Measurements from ENCODE around the gene TESK2. TPM values are rescaled to one million over a fixed set of nuclear protein-coding genes. Genes with fewer than 3 reads are reported as not detected.
A peak's percentile ranks its signal among the peaks of the same experiment; 100 is the strongest.
"Not testable (repeated sequence)": the region's sequence is repeated elsewhere in the genome, so short reads cannot be mapped to it uniquely, and the experiment has no call there.

TESK2 gene
- polyA plus RNA-seq, 1 donor, result 12.8 TPM

GRCh38 chr1:45395051-45395450 is 95.9 kb downstream of the TESK2 start:
- H3K27ac ChIP-seq (ENCODE audit: low read length), result no peak overlapping the region
- WGBS (ENCODE audit: insufficient coverage, low lambda C conversion rate), result no CpG with 5 or more reads among the region's 2 CpGs

GRCh38 chr1:45394342-45394741 is 96.6 kb downstream of the TESK2 start:
- Histone ChIP-seq H3K27me3 (ENCODE audit: control insufficient read depth, insufficient read depth, low read length) (no peaks in the 10 kb centered on the region), H3K9me3 (ENCODE audit: control insufficient read depth, low read depth, low read length) (no peaks in the 10 kb centered on the region), H3K4me3 (ENCODE audit: low read length) (no peak overlapping the region), H3K4me1 (ENCODE audit: control insufficient read depth, insufficient read depth, low read length) (no peaks in the 10 kb centered on the region), H3K27ac (ENCODE audit: low read length) (no peak overlapping the region), H3K36me3 (ENCODE audit: control insufficient read depth, insufficient read depth, low read length) (no peaks in the 10 kb centered on the region)
- WGBS (ENCODE audit: insufficient coverage, low lambda C conversion rate), result no CpG with 5 or more reads among the region's 3 CpGs
- DNase-seq, result no peak

More at GRCh38 chr1:45395051-45395450, 95.9 kb downstream of the TESK2 start:
- Histone ChIP-seq H3K27me3 (ENCODE audit: control insufficient read depth, insufficient read depth, low read length) (no peaks in the 10 kb centered on the region), H3K4me1 (ENCODE audit: control insufficient read depth, insufficient read depth, low read length) (no peaks in the 10 kb centered on the region), H3K4me3 (ENCODE audit: low read length) (no peak overlapping the region), H3K36me3 (ENCODE audit: control insufficient read depth, insufficient read depth, low read length) (no peaks in the 10 kb centered on the region), H3K9me3 (ENCODE audit: control insufficient read depth, low read depth, low read length) (no peaks in the 10 kb centered on the region)
- no peak for DNase-seq

DNA sequence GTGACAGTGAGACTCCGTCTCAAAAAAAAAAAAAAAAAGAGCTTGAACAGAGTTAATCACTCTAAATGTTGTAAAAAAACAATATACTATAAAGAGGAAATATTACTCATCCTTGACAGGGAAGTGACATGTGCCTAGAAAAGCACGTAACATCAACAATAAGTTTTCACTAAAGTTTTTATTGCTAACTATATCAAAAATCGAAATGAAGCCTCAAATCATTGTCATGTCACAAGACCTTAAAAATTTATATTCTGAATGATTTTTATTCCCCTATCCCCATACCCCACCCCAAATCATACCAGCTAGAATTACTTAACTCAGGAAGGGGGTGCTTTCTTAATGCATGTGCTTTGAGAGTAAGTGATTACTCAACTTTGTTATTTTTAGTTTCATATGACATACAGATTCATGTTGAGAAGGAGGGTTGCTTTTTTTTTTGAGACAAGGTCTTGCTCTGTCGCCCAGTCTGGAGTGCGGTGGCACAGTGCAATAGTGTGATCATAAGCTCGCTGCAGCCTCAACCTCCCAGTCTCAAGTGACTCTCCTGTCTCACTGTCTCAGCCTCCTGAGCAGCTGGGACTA is 97.2 kb downstream of the TESK2 start:
- no peak overlapping the region for H3K4me3 ChIP-seq (ENCODE audit: low read length)
- no peak for DNase-seq
- no peaks in the 10 kb centered on the region for H3K27me3 ChIP-seq (ENCODE audit: control insufficient read depth, insufficient read depth, low read length)
- no peaks in the 10 kb centered on the region for H3K36me3 ChIP-seq (ENCODE audit: control insufficient read depth, insufficient read depth, low read length)
- no peaks in the 10 kb centered on the region for H3K9me3 ChIP-seq (ENCODE audit: control insufficient read depth, low read depth, low read length)
- WGBS (ENCODE audit: insufficient coverage, low lambda C conversion rate), result 100% methylated on average over 1 of the region's 6 CpGs
- no peak overlapping the region for H3K27ac ChIP-seq (ENCODE audit: low read length)
- H3K4me1 ChIP-seq (ENCODE audit: control insufficient read depth, insufficient read depth, low read length), result no peaks in the 10 kb centered on the region

DNA sequence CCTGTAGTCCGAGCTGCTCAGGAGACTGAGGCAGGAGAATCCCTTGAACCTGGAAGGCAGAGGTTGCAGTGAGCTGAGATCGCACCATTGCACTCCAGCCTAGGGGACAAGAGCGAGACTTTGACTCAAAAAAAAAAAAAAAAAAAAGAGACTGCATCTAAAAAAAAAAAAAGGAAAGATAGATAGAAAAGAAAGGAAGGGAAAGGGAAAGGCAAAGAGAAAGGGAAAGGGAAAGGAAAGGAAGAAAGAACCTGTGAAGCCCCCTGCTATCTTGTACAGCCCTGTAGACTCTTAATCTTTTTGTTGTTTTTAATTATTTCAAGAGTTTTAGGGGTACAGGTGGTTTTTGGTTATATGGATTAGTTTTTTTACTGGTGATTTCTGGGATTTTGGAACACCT is 104.7 kb downstream of the TESK2 start:
- Histone ChIP-seq H3K4me3 (ENCODE audit: low read length) (no peak overlapping the region), H3K9me3 (ENCODE audit: control insufficient read depth, low read depth, low read length) (no peaks in the 10 kb centered on the region), H3K27ac (ENCODE audit: low read length) (no peak overlapping the region), H3K4me1 (ENCODE audit: control insufficient read depth, insufficient read depth, low read length) (no peaks in the 10 kb centered on the region), H3K27me3 (ENCODE audit: control insufficient read depth, insufficient read depth, low read length) (no peaks in the 10 kb centered on the region), H3K36me3 (ENCODE audit: control insufficient read depth, insufficient read depth, low read length) (no peaks in the 10 kb centered on the region)
- WGBS (ENCODE audit: insufficient coverage, low lambda C conversion rate), result 100% methylated on average over 2 of the region's 3 CpGs
- DNase-seq, result no peak

GRCh38 chr1:45385302-45385701 is 105.7 kb downstream of the TESK2 start:
- Histone ChIP-seq H3K4me3 (ENCODE audit: low read length) (no peak overlapping the region), H3K9me3 (ENCODE audit: control insufficient read depth, low read depth, low read length) (no peaks in the 10 kb centered on the region), H3K4me1 (ENCODE audit: control insufficient read depth, insufficient read depth, low read length) (no peaks in the 10 kb centered on the region), H3K36me3 (ENCODE audit: control insufficient read depth, insufficient read depth, low read length) (no peaks in the 10 kb centered on the region), H3K27me3 (ENCODE audit: control insufficient read depth, insufficient read depth, low read length) (no peaks in the 10 kb centered on the region), H3K27ac (ENCODE audit: low read length) (no peak overlapping the region)
- no CpG with 5 or more reads among the region's 3 CpGs for WGBS (ENCODE audit: insufficient coverage, low lambda C conversion rate)
- peak in 1 of 2 donors; percentile 22 for DNase-seq

GRCh38 chr1:45384213-45384612 is 106.8 kb downstream of the TESK2 start:
- not testable (repeated sequence) for H3K4me1 ChIP-seq (ENCODE audit: control insufficient read depth, insufficient read depth, low read length); DNase-seq; H3K9me3 ChIP-seq (ENCODE audit: control insufficient read depth, low read depth, low read length); H3K27ac ChIP-seq (ENCODE audit: low read length); H3K36me3 ChIP-seq (ENCODE audit: control insufficient read depth, insufficient read depth, low read length); H3K27me3 ChIP-seq (ENCODE audit: control insufficient read depth, insufficient read depth, low read length); H3K4me3 ChIP-seq (ENCODE audit: low read length)
- 100% methylated on average over 1 of the region's 4 CpGs for WGBS (ENCODE audit: insufficient coverage, low lambda C conversion rate)

- no peak for DNase-seq
- no peak overlapping the region for H3K4me3 ChIP-seq (ENCODE audit: low read length)
- 100% methylated on average over 1 of the region's 1 CpG for WGBS (ENCODE audit: insufficient coverage, low lambda C conversion rate)
- no peaks in the 10 kb centered on the region for H3K9me3 ChIP-seq (ENCODE audit: control insufficient read depth, low read depth, low read length)
- H3K27me3 ChIP-seq (ENCODE audit: control insufficient read depth, insufficient read depth, low read length), result no peaks in the 10 kb centered on the region
- H3K27ac ChIP-seq (ENCODE audit: low read length), result no peak overlapping the region
- no peaks in the 10 kb centered on the region for H3K4me1 ChIP-seq (ENCODE audit: control insufficient read depth, insufficient read depth, low read length)
- H3K36me3 ChIP-seq (ENCODE audit: control insufficient read depth, insufficient read depth, low read length), result no peaks in the 10 kb centered on the region
These were observed 107.8 kb downstream of the TESK2 start for GRCh38 chr1:45383191-45383590.

DNA sequence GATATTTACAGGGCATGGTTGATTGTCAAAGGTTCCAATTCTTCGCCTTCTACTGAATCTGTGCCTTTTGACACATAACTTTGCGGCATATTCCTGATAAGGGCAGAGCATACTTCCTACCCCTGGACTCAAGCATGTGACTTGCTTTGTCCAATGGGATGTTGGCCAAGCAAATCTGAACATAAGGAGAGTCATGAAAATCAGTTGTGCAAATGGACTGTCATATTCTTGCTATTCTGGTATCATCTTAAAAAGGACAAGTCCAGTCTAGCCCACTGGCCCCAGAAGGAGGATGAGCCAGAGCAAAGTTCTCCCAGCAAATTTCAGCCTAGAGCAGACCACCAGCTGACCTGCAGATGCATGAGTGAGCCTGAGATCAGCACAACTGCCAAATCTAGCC is 109.7 kb downstream of the TESK2 start:
- no peak for DNase-seq
- Histone ChIP-seq H3K9me3 (ENCODE audit: control insufficient read depth, low read depth, low read length) (no peaks in the 10 kb centered on the region), H3K4me1 (ENCODE audit: control insufficient read depth, insufficient read depth, low read length) (no peaks in the 10 kb centered on the region), H3K4me3 (ENCODE audit: low read length) (no peak overlapping the region), H3K27ac (ENCODE audit: low read length) (no peak overlapping the region), H3K36me3 (ENCODE audit: control insufficient read depth, insufficient read depth, low read length) (no peaks in the 10 kb centered on the region), H3K27me3 (ENCODE audit: control insufficient read depth, insufficient read depth, low read length) (no peaks in the 10 kb centered on the region)
- no CpG with 5 or more reads among the region's 2 CpGs for WGBS (ENCODE audit: insufficient coverage, low lambda C conversion rate)

- Histone ChIP-seq H3K4me3 (ENCODE audit: low read length) (no peak overlapping the region), H3K27me3 (ENCODE audit: control insufficient read depth, insufficient read depth, low read length) (no peaks in the 10 kb centered on the region), H3K4me1 (ENCODE audit: control insufficient read depth, insufficient read depth, low read length) (no peaks in the 10 kb centered on the region), H3K27ac (ENCODE audit: low read length) (no peak overlapping the region), H3K9me3 (ENCODE audit: control insufficient read depth, low read depth, low read length) (no peaks in the 10 kb centered on the region), H3K36me3 (ENCODE audit: control insufficient read depth, insufficient read depth, low read length) (no peaks in the 10 kb centered on the region)
- WGBS (ENCODE audit: insufficient coverage, low lambda C conversion rate), result 100% methylated on average over 1 of the region's 1 CpG
- no peak for DNase-seq
These were observed 110.2 kb downstream of the TESK2 start for GRCh38 chr1:45380730-45381129.

DNA sequence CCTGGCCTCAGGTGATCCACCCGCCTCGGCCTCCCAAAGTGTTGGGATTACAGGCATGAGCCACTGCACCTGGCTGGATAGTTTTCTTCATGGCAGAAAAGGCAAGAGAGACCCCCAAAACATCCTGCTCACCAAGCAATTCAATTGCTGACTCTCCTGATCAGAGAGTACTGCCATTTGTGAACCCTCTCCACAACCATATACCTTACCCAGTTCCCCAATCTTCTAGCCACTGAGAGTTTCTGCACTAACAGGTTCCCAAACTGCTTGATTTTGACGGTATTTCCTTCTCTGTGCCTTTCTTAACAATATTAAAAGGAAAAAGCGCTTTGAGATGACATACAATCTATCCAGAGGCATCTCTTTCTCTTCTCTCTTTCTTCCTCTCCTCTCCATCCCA is 110.8 kb downstream of the TESK2 start:
- H3K4me1 ChIP-seq (ENCODE audit: control insufficient read depth, insufficient read depth, low read length), result no peaks in the 10 kb centered on the region
- H3K36me3 ChIP-seq (ENCODE audit: control insufficient read depth, insufficient read depth, low read length), result no peaks in the 10 kb centered on the region
- DNase-seq, result no peak
- no peaks in the 10 kb centered on the region for H3K9me3 ChIP-seq (ENCODE audit: control insufficient read depth, low read depth, low read length)
- H3K4me3 ChIP-seq (ENCODE audit: low read length), result no peak overlapping the region
- H3K27me3 ChIP-seq (ENCODE audit: control insufficient read depth, insufficient read depth, low read length), result no peaks in the 10 kb centered on the region
- WGBS (ENCODE audit: insufficient coverage, low lambda C conversion rate), result 100% methylated on average over 1 of the region's 4 CpGs
- H3K27ac ChIP-seq (ENCODE audit: low read length), result no peak overlapping the region

DNA sequence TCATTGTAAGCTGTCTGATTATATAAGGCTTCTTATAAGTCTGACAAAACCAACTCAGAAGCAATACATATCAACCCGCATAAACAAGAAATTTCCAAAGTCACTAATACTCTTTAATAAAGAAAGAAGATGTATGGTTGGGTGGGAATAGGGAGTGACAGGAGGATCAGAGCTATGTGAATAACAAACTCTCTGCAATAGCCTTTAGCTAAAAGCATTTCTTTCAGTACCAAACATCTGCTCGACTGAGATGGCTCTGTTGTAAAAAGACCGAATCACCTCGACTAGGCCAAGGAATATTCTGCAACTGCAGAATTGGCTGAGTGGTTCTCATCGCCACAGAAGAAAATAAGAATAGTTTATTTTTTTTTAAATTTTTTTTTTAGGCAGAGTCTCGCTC is 111.4 kb downstream of the TESK2 start:
- Histone ChIP-seq H3K4me3 (ENCODE audit: low read length) (no peak overlapping the region), H3K27me3 (ENCODE audit: control insufficient read depth, insufficient read depth, low read length) (no peaks in the 10 kb centered on the region), H3K27ac (ENCODE audit: low read length) (no peak overlapping the region), H3K9me3 (ENCODE audit: control insufficient read depth, low read depth, low read length) (no peaks in the 10 kb centered on the region), H3K36me3 (ENCODE audit: control insufficient read depth, insufficient read depth, low read length) (no peaks in the 10 kb centered on the region), H3K4me1 (ENCODE audit: control insufficient read depth, insufficient read depth, low read length) (no peaks in the 10 kb centered on the region)
- DNase-seq, result no peak
- WGBS (ENCODE audit: insufficient coverage, low lambda C conversion rate), result 100% methylated on average over 1 of the region's 6 CpGs

All from large intestine (tissue), 3 donors.